SK-N-DZ (cell line): ENCODE results near the gene ARID1B.

Source experiments
- DNase-seq: peaks from one replicate; pipeline ENCODE4 v3.0.0-alpha.2; 2015; ENCODE audit warnings: low spot score

ARID1B gene

DNA sequence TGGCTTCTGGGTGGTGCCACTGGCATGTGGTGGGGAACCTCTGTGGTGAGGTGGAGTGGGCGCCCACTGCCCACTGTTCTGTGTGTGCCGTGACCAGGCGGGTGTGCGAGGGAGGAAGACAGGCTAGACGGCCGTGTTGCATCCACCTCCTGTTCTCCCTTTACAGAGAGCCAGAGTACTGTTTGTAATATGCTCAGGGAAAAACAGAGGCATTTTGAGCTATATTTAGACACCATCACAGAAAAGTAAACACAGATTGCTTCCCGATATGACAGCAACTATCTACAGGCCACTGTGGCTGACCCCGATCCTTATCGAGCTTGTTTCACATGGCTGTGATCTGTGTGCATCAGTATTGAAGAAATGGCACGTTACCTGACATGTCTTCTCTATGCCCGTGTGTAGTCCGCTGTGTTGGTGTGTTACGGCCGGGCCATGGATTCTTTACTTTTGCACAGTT, 45.6 kb downstream of the ARID1B start:
- DNase-seq: peak; percentile 76

DNA sequence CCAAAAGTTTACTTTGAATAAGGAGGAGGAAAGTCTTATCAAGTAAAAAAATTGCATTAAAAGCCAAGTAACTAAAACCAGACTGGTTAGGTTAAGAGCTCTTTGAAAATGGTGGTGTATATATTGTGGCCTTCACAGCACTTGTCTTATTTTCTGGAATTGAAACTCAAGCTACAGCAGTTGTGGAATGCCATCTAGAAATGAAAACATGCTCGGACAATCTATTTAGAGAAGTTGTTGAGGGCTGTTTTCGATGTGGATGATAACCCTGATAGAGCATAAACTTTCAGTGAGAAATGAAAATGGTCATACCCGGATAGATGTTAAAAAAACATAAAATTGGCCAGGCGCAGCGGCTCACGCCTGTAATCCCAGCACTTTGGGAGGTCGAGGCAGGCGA, 47.0 kb downstream of the ARID1B start:
- DNase-seq: no peak

DNA sequence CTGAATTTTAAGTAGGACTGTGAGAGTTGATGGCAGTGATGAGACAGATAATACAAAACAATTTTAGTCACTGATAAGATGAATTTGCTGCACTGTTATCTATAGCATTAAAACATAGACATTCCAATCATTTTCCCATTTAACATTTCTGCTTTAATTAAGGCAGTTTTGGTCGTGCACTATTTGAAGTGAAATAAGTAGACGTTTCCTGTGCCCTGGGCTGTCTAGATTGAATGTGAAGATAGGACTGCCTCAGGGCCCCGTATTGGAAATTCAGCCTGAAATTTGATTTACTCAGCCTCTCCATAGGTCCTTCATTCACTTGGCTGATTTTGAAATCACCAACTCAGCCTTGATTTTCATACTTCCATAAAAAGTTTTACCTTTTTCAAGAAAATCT, 48.3 kb downstream of the ARID1B start:
- DNase-seq: peak; percentile 20

DNA sequence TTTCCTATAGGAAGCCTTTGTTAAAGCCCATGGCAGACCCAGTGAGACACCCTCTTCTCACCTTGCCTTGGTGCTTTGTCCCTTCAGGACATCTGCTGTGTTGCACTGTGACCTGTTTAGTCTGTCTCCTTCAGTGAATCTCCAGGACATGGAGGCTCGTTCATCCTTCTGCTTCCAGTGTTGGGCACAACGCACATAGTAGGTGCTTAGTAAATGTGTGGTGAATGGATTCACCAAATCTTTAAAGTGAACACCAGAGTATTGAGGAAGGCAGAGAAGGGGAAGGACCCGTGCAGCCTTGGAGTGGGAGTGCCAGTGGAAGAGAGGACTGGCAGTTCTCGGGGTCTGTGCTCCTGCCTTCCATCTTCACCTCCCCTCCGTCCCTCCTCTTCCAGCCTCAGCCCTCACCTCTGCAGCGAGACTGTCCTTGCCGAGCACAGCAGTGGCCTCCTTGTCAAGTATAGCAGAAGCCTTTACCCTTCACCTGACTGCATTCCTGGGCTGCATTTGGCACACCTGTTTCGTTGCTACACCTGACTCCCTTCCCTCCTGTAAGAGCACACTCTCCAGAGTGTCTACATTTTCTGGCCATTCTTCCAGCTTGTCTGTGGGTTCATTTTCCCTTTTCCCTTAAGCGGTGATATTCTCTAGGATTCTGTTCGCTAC, 49.2 kb downstream of the ARID1B start:
- no peak for DNase-seq

DNA sequence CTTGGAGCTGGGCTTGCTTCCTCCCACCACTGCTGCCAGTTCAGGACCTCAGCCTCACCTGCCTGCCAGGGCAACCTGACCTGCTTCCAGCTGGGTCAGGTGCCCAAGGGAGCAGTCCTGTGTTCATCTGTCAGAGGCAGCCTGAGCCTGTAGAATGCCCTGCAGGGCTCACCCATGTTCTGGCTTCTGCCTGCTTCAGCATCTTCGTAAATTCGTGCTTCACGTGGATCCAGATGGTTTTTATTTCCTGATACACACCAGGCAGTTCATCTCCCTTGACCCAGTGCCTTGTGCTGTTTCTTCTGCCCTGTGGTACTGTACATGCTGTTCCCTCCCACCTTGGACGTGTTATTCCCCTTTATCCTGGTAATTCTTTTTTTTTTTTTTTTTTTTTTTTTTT, 50.2 kb downstream of the ARID1B start:
- no peak for DNase-seq

DNA sequence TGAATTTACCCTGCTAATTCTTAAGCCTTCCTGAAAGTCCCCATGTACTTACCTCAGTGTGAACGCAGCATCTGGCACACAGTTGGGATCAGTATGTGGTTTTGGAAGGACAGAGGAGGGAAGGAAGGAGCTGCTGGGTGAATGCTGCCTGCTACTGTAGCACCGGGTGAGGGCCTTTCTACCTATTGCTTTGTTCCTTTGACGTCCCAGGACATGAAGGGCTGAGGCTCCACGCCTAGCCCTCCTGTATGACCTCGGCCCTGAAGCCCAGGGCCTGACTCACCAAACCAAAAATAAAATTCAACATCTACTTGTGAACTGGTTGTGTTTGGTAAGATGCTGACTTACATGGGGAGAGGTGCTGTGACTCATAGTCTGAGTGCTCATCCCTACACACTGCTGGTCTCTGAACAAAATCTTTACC, 51.1 kb downstream of the ARID1B start:
- DNase-seq: no peak

GRCh38 chr6:156830126-156830525, 52.9 kb downstream of the ARID1B start:
- DNase-seq: no peak

- DNase-seq: peak; percentile 31
Observed at GRCh38 chr6:156832231-156832647, 55.1 kb downstream of the ARID1B start.

- no peak for DNase-seq
Observed at GRCh38 chr6:156832669-156833068, 55.5 kb downstream of the ARID1B start.

- no peak for DNase-seq
Observed at GRCh38 chr6:156833755-156834154, 56.6 kb downstream of the ARID1B start.

DNA sequence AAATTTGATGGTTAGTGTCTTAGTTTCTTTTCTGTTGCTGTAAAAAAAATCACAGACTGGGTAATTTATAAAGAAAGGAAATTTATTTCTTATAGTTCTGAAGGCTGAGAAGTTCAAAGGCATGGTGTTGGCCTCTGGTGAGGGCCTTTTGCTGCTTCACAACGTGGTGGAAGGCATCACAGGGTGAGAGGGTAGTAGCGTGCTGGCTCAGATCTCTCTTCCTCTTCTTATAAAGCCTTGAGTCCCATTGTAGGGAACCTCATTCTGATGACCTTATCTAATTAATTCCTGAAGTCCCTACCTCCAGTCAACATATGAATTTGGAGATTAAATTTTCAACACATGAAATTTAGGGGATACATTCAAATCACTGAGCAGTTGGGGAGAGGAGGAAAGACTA, 62.0 kb downstream of the ARID1B start:
- no peak for DNase-seq

- peak; percentile 82 for DNase-seq
Observed at GRCh38 chr6:156839591-156840001, 62.4 kb downstream of the ARID1B start.

- DNase-seq: peak; percentile 31
Observed at GRCh38 chr6:156840136-156840535, 63.0 kb downstream of the ARID1B start.

- peak; percentile 80 for DNase-seq
Observed at GRCh38 chr6:156840606-156841005, 63.4 kb downstream of the ARID1B start.

- no peak for DNase-seq
Observed at GRCh38 chr6:156841508-156841907, 64.3 kb downstream of the ARID1B start.

DNA sequence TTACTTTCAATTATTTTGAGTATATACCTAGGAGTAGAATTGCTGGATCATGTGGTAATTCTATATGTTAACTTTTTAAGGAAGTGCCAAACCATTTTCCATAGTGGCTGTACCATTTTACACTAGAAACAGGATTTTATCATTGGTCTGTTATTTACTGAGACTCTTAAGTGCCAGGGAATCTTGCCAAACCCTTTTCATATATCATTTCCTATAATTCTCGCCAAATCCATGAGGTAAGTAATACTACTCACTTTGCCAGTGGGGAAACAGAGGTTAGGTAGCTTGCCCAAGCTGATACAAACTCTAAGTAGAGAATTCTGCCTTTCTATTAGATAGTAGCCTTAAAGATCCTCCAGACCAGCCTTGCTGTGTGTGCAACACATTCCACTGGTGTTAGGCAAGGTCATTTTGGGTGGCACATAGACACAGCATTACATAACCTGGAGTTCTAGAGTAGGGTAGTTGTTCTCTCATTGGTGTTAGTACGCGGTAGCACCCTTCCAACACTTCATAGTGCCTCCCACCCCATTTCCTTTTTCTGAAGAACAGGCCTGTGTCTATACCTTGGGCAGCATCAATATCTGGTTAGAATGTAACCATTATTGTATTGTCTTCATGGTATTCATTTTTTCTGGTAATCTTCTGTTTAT, 65.5 kb downstream of the ARID1B start:
- DNase-seq: no peak

DNA sequence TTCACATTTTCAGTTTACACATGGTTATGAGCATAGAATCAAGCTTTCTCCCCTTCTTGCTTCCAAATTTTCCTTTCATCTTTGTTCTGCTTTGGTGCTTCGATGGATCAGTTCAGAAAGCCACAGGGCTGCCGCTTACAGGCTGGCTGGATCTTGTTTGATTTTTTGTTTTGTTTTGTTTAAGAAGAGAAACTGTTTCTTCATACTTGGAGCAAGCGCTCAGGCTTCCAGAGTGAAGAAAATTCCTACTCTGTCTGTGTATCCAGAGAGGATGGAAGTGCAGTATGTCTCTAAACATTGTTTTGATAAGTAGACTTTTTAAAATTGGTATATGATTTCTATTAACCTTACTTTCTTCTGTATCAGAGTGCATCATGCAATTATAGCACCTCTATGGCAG, 66.9 kb downstream of the ARID1B start:
- DNase-seq: no peak

GRCh38 chr6:156845454-156846155, 68.4 kb downstream of the ARID1B start:
- no peak for DNase-seq

DNA sequence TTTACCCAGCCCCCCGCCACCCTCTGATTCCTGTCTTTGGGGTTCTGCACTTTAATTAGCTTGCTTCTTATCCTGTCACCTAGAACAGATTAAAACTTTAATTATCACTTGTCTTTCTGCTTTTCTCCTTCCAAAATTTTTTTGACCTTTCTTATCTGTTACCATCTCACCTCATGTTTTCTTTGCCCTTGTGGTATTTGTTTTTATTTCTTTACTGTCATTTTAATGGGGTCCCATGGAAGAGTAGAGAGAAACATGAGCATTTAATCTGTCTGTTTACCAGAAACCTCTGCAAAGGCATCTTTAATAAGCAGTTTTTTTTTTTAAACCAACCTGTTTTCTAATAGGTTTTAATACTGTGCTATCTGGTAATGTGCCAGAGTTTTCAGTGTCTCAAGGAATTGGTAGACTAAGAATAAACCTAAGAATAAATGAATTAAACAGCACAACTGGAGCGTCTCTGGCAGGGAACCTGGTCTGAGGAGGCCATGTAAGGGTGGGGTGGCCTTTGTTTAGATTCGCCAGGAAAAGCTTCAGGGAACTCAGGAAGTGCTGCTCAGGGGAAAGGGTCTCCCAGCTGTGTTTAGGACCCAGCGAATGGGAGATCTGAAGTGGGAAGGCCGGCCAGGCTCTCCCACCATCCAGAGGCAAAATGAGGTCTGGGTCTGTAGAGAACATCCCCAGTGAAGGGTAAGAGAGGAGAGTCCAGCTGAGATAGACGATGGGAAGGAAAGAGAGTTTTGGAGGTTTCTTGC, 69.8 kb downstream of the ARID1B start:
- no peak for DNase-seq

DNA sequence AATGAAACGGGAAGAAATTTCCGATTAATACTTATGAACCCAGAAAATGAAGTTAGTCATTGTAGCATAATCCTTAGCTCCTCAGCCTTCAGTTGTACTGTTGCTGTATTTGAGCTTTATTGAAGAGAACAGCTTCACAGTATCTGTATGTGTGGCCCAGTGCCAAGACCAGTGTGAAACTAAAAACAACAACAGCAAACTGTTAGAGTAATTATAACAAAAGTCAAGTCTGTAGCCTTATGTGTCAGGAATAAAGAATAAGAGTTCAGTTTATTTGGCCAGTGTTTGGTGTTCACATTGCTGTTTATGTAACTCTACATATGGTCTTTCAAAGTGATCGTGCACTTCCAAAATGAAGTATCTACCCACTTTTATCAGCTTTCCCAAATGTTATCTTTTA, 70.9 kb downstream of the ARID1B start:
- no peak for DNase-seq

DNA sequence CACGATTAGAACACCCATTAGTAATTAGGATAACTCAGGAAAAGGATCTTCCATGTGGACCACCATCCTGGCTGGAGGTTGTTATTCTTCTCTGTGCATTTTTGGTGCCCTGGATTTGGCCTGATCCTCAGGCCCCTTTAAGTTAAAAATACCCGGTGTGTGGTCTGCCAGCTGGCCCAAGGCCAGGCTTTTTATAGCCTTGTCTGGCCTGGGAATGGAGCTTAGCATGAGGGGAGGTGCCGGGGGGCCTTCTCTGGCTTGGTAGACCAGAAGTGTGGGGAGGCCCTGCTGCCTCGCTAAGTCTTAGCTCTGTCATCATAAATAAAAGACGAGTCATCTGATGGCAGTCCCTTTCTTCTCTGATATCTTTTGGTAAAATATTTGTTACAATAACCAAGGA, 71.4 kb downstream of the ARID1B start:
- no peak for DNase-seq

- DNase-seq: no peak
Observed at GRCh38 chr6:156849806-156850205, 72.6 kb downstream of the ARID1B start.
